NCI-H345 treated with DMSO at 0.1 percent for 48 hours (cell line): ENCODE measurements around the gene BSN.
"Not testable (repeated sequence)": the region's sequence is repeated elsewhere in the genome, so short reads cannot be mapped to it uniquely, and the experiment has no call there.

Experiments
- DNase-seq: peaks from one replicate; lab custom pipeline; 2025; ENCODE audit not compliant: unreplicated experiment; lab: John Stamatoyannopoulos, UW

The BSN gene

DNA sequence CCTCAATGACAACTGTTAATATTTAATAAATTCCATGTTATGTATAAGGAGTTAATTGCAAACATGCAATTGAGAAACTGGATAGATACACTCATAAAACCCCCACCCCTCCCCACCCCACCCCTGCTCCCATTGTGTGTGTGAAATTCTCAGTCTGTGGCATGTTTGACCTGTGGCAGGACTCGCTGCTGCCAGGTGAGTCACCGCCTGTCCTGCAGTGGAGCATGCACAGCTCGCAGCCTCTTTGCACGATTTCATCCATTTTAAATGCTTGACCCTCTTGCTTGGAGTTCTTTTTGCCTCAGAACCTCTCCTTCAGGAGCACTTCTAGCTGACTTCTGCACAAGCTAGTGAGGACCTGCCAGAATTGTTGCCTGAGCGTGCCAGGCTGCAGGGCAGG is 114.6 kb downstream of the BSN start:
- no peak for DNase-seq

DNA sequence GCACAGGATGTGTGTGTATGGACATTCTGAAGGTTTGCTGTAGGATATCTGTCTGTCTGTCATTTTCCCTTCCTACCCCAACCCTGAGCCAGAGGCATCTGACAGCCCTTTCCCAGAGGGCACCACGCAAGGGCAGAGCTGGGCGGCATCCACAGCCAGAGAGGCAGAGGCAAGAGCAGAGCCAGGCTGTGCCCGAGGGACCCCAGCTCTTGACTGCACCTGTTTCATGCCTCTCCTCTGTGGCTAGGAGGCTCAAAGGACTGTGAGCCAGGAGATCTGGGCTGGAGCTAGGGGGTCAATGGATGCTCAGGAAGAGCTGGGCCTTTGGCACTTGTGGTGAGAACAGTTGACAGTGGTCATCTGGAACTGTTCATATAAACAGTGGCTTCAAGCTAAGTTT is 115.1 kb downstream of the BSN start:
- no peak for DNase-seq

DNA sequence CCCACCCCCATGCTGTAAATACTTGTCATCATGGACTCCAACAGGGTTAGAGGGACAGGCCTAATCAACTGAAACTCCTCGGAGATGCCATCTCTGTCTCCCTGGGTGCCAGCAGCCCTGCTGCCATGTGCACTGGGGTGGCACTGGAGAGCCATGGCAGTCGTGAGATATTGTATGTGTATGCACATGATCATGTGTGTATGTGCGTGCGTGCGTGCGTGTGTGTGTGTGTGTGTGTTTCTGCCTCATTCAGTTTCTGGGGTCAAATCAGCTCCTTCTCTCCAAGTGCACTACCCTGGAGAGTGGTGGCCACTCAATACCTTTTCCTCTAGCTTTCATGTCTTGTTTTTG is 116.6 kb downstream of the BSN start:
- DNase-seq: no peak

DNA sequence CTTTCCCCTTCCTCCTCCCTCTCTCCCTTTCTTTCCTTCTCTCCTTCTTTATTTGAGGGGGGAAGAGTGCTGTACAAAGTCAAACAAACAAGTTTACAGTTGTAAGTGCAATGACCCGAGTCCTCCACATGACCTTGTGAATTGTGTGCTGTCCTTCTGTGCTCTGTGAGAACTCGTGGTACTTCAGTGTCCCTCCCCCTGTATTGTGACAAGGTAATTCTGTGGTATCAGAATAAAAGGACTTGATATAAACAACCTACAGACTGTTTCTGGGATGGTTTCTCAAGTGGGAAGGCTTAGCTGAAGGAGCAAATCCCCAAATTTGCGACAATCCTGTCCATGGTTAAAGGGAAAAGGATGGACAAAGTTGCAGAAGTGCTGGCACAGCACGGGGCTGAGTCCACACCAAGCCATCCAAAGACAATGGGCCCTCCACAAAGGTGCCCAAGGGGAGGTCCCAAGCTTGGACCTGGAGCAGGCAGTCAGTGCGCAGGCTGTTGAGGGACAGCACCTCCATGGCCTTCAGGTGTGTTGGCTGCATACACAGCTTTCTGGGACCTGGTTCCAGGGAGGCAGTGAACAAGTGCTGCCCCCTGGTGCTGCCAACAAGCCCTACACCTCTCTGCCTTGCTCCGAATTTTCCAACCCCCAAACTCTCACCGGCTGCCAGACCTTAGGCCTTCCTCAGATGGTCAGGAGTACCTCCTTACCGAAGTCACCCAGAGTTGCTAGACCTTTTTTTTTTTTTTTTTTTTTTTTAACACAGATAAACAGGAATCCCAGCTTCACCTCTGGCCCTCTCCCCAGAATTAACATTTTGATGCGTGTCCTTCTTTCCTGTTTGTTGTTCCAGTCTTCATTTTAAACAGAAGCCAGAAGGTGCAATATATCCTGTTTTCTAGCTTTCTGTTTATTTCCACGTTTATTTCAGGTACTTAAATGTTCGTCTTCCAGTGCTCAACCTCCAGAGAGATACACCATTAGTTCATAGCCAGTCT is 117.3 kb downstream of the BSN start:
- DNase-seq: no peak

DNA sequence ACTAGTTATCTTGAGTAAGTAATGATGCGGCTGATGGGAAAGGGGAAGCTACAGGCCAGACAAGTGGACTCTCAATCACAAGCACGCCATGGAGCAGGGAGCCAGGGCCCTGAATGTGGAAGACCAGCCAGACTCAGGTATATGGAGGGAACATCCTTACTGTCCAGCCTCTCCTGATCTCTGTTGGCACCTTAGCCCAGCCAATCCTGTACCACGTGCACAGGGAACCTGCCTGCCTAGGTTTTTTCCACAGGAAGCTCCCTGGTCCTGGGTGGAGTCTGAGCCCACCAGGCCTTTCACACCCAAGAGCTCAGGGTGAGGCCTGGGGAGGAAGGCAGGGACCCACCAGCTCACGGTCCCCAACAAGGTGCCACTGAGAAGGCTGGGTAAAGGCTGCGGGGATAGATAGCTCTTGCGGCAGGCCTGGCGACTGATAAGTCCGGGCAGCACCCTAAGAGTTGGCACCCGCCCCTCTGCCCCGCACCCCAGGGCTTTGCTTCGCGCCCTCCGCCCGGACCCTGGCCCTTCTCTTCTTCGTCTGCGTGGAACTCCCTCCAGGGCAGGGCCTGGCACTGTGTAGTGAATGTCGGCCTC is 118.9 kb downstream of the BSN start:
- no peak for DNase-seq

DNA sequence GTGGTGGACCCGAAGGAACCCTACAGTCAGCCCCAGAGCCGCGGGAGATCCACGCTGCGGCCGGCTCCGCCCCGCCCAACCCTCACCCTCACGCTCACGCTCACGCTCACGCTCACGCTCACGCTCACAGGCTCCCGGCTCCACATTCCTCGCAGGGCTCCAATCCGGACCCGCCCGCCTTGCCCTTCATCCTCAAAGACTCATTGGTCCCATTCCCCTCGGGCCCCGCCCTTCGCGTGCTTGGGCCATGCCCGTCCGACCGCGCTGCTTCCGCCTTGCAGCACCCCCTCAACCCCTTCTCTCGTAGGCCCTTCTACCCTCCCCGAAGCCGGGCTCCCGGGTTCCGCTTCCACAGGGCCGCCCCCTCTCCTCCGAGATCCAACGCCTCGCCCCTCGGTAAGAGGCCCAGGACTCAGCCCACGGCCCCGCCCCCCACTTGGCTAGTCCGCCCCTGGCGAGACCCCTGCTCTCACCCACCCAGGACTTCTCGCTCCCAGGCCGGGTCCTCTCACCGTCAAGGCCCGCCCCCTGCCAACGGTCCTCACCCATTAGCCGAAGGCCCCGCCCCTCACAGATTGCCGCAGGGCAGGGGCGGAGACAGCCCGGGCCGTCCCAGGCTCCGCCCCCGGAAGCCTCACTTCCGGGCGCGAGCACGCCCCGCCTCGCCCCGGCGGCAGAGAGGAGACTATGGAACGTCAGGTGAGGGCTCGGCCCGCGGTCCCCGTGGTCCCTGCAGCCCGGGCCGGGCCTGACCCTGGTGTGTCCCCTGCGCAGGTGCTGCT is 119.6 kb downstream of the BSN start, which contains the start of gene APEH:
TSS of gene APEH (plus strand) at position 637 of the 782 bp plus-strand sequence. CDS start at position 688, 51 bp downstream.
- no peak for DNase-seq

DNA sequence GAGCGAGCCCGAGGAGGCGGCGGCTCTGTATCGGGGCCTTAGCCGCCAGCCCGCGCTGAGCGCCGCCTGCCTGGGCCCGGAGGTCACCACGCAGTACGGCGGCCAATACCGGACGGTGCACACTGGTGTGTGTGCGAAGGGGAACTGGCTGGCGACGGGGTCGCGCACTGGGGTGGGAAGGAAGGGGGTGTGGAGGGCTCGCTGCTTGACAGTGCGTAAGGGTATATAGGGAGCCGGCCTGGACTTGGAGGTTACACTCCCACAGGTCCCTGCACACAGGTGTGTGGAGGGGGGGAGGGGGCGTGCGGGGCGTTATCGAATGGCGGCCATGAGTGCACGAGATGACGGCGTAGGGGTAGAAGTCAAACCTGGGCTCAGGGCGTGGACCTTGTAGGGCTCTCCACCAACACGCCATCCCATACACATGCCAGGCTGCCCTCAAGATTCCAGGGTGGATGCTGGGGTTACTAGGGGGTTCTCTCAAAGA is 120.3 kb downstream of the BSN start:
- no peak for DNase-seq

DNA sequence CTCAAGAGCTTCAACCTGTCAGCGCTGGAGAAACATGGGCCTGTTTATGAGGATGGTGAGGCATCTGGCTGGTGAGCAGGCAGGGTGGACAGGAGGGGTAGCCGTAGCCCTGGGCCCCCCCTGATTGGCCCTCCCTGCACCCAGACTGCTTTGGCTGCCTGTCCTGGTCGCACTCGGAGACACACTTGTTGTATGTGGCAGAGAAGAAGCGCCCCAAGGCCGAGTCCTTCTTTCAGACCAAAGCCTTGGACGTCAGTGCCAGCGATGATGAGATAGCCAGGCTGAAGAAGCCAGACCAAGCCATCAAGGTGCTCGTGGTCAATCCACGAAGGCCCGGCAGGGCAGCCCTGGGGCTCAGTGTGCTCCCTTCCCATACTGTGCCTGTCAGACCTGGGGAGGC is 121.6 kb downstream of the BSN start:
- DNase-seq: no peak

DNA sequence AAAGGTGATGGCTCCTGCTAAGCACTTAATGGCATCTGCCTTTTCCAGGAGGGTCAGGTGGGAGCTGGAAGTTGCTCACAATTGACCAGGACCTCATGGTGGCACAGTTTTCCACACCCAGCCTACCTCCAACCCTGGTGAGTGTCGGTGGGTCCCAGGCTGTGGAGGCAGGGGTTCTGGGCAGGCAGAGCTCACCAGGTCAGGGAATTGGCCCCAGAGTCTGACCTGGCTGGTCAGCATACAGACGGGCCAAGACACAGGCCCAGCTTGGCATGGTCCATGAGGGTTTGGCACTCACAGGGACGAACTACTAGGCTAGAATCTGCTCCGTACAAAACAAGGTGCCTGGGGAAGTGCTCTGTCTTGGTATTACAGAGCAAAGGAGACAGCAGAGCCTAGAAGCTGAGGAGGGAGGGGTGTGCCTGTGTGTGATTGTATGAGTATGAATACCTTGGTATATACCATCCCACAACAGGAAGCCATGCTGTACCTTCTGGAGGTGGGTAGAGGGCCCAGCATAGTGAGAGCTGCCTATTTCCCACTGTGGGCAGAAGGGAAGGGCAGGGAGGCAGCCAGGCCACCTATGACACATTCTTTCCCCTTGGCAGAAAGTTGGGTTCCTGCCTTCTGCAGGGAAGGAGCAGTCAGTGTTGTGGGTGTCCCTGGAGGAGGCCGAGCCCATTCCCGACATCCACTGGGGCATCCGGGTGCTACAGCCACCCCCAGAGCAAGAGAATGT is 126.4 kb downstream of the BSN start:
- DNase-seq: no peak

DNA sequence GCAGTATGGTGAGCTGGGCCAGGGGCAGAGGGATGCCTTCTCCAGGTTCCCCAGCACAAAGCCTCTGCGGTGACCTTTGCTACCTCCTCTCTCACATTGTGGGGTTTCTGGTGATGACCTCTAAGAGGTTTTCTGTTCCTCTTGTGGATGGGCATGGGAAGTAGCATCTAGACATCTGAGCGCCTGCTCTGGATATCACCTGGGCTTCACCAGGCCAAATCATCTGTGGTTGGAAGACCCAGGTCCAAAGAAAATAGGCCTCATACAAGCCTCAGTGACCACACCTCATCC is 126.9 kb downstream of the BSN start:
- no peak for DNase-seq

DNA sequence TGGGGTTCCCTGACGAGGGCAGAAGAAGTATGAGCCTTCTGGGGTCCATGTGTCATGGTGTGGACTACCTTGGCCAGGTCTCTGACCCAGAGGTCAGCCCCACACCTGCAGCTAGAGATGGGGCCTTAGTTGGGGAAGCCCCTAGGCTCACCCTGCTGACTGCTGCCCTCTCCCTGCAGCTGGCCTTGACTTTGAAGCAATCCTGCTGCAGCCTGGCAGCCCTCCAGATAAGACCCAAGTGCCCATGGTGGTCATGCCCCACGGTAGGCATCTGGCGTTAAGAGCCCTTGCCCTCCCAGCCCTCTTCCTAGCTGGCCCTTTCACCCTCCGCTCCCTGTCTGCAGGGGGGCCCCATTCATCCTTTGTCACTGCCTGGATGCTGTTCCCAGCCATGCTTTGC is 127.3 kb downstream of the BSN start:
- DNase-seq: no peak

DNA sequence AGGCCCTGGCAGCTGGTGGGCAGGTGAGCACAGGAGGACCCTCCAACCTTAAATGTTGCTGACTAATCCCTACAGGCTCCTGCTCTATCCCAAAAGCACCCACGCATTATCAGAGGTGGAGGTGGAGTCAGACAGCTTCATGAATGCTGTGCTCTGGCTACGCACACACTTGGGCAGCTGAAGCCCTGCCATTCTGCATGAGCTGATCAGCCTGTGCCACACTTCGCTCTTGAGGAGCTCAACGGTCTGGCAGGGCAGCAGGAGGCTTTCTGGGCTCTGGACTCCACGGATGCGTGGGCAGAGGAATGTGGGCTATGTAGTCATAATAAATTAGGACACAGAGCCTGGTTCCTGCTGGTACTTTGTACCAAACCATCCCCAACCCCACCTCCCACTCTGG is 128.9 kb downstream of the BSN start:
- no peak for DNase-seq

DNA sequence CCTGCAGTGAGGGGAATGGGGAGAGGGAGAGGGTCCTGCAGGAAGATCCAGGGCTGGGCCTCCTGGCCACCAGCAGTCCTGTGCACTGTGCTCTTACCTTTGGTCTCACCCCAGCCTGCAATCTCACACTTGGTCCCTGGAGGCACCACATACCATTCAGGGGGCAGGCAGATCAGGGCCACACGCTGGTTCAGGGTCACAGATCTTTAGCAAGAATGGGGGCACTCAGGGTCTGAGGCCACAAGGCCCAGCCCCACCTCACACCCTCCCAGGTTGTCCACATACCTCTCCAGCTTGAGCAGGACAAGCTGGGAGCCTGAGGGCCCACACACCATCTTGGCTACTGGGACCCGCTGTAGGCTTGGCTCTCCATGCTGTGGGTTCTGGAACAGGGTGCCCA is 130.2 kb downstream of the BSN start:
- not testable (repeated sequence) for DNase-seq

DNA sequence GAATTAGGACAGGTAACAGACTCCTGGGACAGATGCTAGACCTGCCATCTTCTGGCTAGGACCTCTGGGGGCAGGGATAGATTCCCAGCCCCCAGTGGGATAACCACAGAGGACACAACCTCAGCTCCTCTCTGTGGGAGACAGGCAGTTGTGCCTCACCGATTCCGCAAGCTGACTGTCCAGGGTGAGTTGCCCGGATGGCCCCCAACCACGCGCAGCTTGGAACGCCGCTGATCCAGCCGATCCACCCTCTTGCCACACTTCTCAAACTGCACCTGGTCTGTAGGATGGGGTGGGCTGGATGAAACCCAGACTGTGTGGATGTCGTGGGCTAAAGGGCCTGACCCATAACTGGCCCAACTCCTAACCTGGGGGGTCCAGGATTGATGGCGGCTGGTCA is 130.8 kb downstream of the BSN start:
- DNase-seq: not testable (repeated sequence)

DNA sequence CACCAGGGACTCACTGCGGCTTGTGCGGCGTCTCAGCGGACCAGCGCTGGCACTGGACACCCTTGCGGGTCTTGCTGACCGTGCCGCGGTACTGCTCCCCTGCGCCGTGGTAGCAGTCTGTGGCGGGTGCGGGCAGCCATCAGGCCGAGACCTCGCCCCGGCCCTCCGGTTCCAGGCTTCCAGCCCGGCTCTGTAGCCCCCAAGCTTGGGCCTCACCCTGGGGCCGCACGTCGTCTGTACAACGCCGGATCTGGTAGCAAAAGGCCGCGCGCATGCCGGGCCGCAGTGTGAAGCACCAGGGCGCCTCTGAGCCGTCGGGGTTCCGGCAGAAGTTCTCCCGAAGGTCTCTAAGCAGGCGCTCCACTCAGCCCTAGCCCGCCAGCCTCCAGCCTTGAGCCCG is 131.6 kb downstream of the BSN start:
- DNase-seq: not testable (repeated sequence)

DNA sequence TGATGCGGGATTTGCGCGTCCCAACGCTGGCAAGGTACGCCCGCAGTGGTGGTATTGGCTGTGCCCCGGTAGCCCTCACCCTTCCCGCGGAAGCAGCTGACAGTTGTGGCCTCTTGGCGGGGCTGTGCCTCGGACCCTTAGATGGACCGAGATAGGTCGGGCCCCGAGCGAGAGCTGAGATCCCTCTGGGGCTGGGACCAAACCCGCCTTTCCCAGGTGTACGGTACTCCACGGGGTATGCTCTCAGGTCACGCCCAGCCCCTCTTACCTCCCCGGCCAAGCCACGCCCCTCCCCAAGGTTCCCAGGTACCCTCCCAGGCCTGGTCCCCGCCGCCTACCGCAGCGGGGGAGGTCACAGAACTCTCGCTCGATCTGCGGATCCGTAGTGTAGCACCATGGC is 132.1 kb downstream of the BSN start:
- DNase-seq: not testable (repeated sequence)

DNA sequence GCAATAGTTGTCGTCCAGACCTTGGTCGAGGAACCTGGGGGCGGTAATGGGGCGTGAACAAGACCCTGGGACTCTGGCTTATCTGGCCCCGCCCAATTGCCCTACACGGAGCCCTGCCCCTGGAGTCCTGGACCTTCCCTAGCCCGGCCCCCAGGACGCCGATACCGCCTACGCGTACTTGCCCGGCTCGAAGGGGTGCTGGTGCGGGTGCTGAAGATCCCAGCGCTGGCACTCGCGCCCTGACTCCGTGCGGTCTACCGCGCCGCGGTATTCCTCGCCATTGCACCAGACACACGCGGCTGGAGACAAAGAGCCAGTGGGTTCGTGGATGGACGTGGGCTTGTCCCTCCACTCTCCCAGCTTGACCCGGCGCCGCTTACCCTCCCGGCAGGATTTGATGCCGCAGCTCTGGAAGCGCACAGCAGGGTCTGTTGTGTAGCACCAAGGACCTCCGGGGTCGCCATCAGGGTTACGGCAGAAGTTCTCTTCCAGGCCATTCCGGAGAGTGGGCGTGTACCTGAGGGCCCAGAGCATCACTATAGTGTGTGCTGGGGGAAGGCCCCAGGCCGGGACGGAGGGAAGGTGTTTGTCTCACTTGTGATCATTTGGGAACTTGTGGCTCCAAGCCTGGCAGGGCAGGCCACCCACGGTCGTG is 132.6 kb downstream of the BSN start:
- not testable (repeated sequence) for DNase-seq

DNA sequence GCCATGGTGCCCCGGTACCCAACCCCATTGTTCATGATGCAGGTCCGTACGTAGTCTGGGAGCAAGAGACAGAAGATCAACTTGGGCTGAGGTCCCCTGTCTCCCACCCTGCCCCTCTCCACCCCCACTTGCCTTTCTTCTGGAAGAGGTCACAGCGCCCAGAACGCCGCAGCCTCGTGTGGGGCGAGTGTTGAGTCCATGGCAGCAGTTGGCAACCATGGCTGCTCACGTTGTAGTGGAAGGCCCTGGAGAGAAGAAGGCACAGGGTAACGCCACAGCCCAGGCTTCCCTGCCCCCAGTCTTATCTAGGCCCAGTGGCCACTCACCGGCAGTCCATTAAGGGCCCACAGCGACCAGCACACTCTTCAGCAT is 133.1 kb downstream of the BSN start:
- DNase-seq: not testable (repeated sequence)

DNA sequence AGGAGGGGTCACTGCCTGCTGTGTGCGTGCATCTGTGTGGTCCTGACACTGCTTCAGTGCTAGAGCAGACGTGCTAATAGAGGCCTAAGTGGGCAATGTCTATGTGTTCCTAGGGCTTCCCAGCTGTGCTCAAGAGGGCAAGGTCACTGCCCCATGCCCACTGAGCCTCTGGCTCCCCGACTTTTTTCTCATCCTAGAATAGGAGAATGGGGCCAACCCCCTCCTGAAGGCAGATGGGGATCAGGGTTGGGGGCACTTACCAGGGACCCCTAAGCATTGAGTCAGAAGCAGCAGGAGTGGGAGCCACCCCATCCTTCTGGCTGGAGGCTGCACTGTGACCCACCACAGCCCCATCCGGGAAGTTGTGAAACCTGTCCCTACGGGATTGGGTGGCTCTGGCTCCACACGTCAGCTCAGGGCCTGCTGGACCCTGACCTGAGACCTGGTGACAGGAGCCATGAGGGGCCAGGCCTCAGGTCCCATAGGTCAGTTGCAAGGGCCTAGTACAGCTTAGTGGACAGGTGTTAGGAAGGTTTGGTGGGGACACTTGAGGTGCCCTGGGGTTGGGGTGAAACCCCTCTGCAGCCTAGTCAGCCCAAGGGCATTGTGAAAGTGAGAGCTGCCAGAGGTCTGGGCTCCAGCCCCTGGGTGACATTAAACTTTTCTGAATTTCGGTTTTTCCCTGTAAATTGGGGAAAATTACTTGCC is 134.2 kb downstream of the BSN start:
- DNase-seq: not testable (repeated sequence)
